Measurements from ENCODE around the gene TUFT1. TPM values are rescaled to one million over a fixed set of nuclear protein-coding genes. Genes with fewer than 3 reads are reported as not detected.

TUFT1 gene
- total and polyA plus RNA-seq, 2 of the 13 experiments (the other 11 are each of a cell fraction or from before 2014, with no cell fraction given), result 6.4 to 7.3 TPM

GRCh38 chr1:151611832-151612500 lies 71.9 kb downstream of the TUFT1 start, which contains the start of gene SNX27 (continued):
- TF ChIP-seq ZNF609 (CRISPR knock-in tag; IDR thresholded peaks at IDR 0.05; ENCODE audit: borderline replicate concordance), result no peak; the same call in 1 of the 2 replicates
- TF ChIP-seq ZNF441 (CRISPR knock-in tag; IDR thresholded peaks at IDR 0.05; ENCODE audit: borderline replicate concordance), result peak; percentile 27; the same call in 1 of the 2 replicates
- TF ChIP-seq SMC3 (IDR thresholded peaks at IDR 0.05; ENCODE audit: low read length), result no peak
- no peak for TF ChIP-seq REPIN1 (CRISPR knock-in tag; IDR thresholded peaks at IDR 0.05; ENCODE audit: borderline replicate concordance, low read depth)
- TF ChIP-seq NCOR1 (IDR thresholded peaks at IDR 0.05; ENCODE audit: borderline replicate concordance, low read length), result no peak
- no peak for TF ChIP-seq SATB2 (CRISPR knock-in tag; IDR thresholded peaks at IDR 0.05)
- TF ChIP-seq ZNF75D (CRISPR knock-in tag; IDR thresholded peaks at IDR 0.05; ENCODE audit: borderline replicate concordance), result no peak
- TF ChIP-seq NFAT5 (CRISPR knock-in tag; IDR thresholded peaks at IDR 0.05), result no peak
- 0 out of 2 replicates have a peak, but pooled peaks have one; percentile 35 for TF ChIP-seq ZNF841 (CRISPR knock-in tag; IDR thresholded peaks at IDR 0.05; ENCODE audit: borderline replicate concordance)
- no peak for TF ChIP-seq SRSF1 (optimal IDR thresholded peaks at IDR 0.05; ENCODE audit: low read depth, low read length)
- no peak for TF ChIP-seq MZF1 (CRISPR knock-in tag; IDR thresholded peaks at IDR 0.05; ENCODE audit: borderline replicate concordance)
- TF ChIP-seq ADNP (CRISPR knock-in tag; IDR thresholded peaks at IDR 0.05), result no peak
- no peak for TF ChIP-seq STAT6 (CRISPR knock-in tag; IDR thresholded peaks at IDR 0.05; ENCODE audit: borderline replicate concordance)
- TF ChIP-seq NCOA2 (CRISPR knock-in tag; IDR thresholded peaks at IDR 0.05), result no peak
- peak; percentile 65 for TF ChIP-seq ZNF777 (CRISPR knock-in tag; IDR thresholded peaks at IDR 0.05)
- TF ChIP-seq PAWR (CRISPR knock-in tag; IDR thresholded peaks at IDR 0.05; ENCODE audit: borderline replicate concordance), result 0 out of 2 replicates have a peak, but pooled peaks have one; percentile 40
